Measurements from ENCODE around the gene ZNF69. TPM values are rescaled to one million over a fixed set of nuclear protein-coding genes. Genes with fewer than 3 reads are reported as not detected.
A peak's percentile ranks its signal among the peaks of the same experiment; 100 is the strongest.
"Not testable (repeated sequence)": the region's sequence is repeated elsewhere in the genome, so short reads cannot be mapped to it uniquely, and the experiment has no call there.

ZNF69 gene
- total RNA-seq, 1 experiment from 2014 or later: 9.5 TPM

GRCh38 chr19:11887234-11887610, 360 bp upstream of the ZNF69 start:
- H3K27me3 ChIP-seq (ENCODE audit: control insufficient read depth, insufficient read depth, low read length): no peaks in the 10 kb centered on the region
- peak overlapping the region; percentile 72 to 80 for H3K4me3 ChIP-seq (ENCODE audit: low read depth in 2 of 2, low read length in 2 of 2)
- DNase-seq (ENCODE audit: low read depth, low spot score) (no peak), ATAC-seq (peak; percentile 45)
- intact Hi-C loops (cut with micrococcal nuclease; ENCODE audit: unreplicated experiment) (no loop called here), in situ Hi-C loops (cut with HindIII; ENCODE audit: low pct_unique_long_range_greater_than_20kb, low sequenced_read_pairs) (no loop called here)
- BruUV-seq (replicated peaks): no TSS peak
- CTCF ChIA-PET: interaction anchor here (0.6 kb wide), 2 partner anchors 9 to 102 kb away, joined by 3 read pairs; no protein-coding TSS in a partner anchor
- no peaks in the 10 kb centered on the region for H3K36me3 ChIP-seq (ENCODE audit: control insufficient read depth, insufficient read depth, low read length)
- no peak overlapping the region; the same call in 1 of the 2 replicates for H3K27ac ChIP-seq (ENCODE audit: low read length)
- TF ChIP-seq CTCF (IDR thresholded peaks at IDR 0.05) (no peak), SIN3A (IDR thresholded peaks at IDR 0.05; ENCODE audit: borderline replicate concordance, insufficient read depth, low read depth, low read length) (no peak), TCF7L2 (IDR thresholded peaks at IDR 0.05; ENCODE audit: low read depth, low read length) (no peak), REST (IDR thresholded peaks at IDR 0.05; ENCODE audit: insufficient read depth in 1 of 2, low read depth in 2 of 2, low read length in 1 of 2) (no peak), POLR2AphosphoS5 (IDR thresholded peaks at IDR 0.05; ENCODE audit: low read depth, low read length) (no peak)
- no peaks in the 10 kb centered on the region for H3K4me1 ChIP-seq (ENCODE audit: control insufficient read depth, insufficient read depth, low read length)
- H3K9me3 ChIP-seq (ENCODE audit: control insufficient read depth, insufficient read depth, low read depth, low read length): no peaks in the 10 kb centered on the region
- POLR2A ChIA-PET: no interaction called here

- H3K4me3 ChIP-seq (ENCODE audit: low read depth in 2 of 2, low read length in 2 of 2); ATAC-seq; H3K36me3 ChIP-seq (ENCODE audit: control insufficient read depth, insufficient read depth, low read length); H3K4me1 ChIP-seq (ENCODE audit: control insufficient read depth, insufficient read depth, low read length); H3K27me3 ChIP-seq (ENCODE audit: control insufficient read depth, insufficient read depth, low read length); intact Hi-C loops (cut with micrococcal nuclease; ENCODE audit: unreplicated experiment); CTCF ChIA-PET; POLR2A ChIA-PET; DNase-seq (ENCODE audit: low read depth, low spot score); in situ Hi-C loops (cut with HindIII; ENCODE audit: low pct_unique_long_range_greater_than_20kb, low sequenced_read_pairs); H3K9me3 ChIP-seq (ENCODE audit: control insufficient read depth, insufficient read depth, low read depth, low read length); H3K27ac ChIP-seq (ENCODE audit: low read length): not testable (repeated sequence)
- BruUV-seq (replicated peaks): TSS peak; percentile 58
Measured at GRCh38 chr19:11889901-11890300, 2.3 kb downstream of the ZNF69 start.

- BruUV-seq (replicated peaks): no TSS peak
Measured at GRCh38 chr19:11890634-11891033, 3.1 kb downstream of the ZNF69 start.

More at GRCh38 chr19:11890634-11891033, 3.1 kb downstream of the ZNF69 start:
- H3K27ac ChIP-seq (ENCODE audit: low read length): no peak overlapping the region
- intact Hi-C loops (cut with micrococcal nuclease; ENCODE audit: unreplicated experiment) (no loop called here), in situ Hi-C loops (cut with HindIII; ENCODE audit: low pct_unique_long_range_greater_than_20kb, low sequenced_read_pairs) (no loop called here)
- H3K4me1 ChIP-seq (ENCODE audit: control insufficient read depth, insufficient read depth, low read length): no peaks in the 10 kb centered on the region
- ATAC-seq (no peak), DNase-seq (ENCODE audit: low read depth, low spot score) (no peak)
- H3K4me3 ChIP-seq (ENCODE audit: low read depth in 2 of 2, low read length in 2 of 2): no peak overlapping the region
- no peaks in the 10 kb centered on the region for H3K36me3 ChIP-seq (ENCODE audit: control insufficient read depth, insufficient read depth, low read length)
- TF ChIP-seq POLR2AphosphoS5 (IDR thresholded peaks at IDR 0.05; ENCODE audit: low read depth, low read length) (no peak), REST (IDR thresholded peaks at IDR 0.05; ENCODE audit: insufficient read depth in 1 of 2, low read depth in 2 of 2, low read length in 1 of 2) (no peak), CTCF (IDR thresholded peaks at IDR 0.05) (no peak), SIN3A (IDR thresholded peaks at IDR 0.05; ENCODE audit: borderline replicate concordance, insufficient read depth, low read depth, low read length) (no peak), TCF7L2 (IDR thresholded peaks at IDR 0.05; ENCODE audit: low read depth, low read length) (no peak)
- POLR2A ChIA-PET: no interaction called here
- CTCF ChIA-PET: no interaction called here
- H3K9me3 ChIP-seq (ENCODE audit: control insufficient read depth, insufficient read depth, low read depth, low read length): no peaks in the 10 kb centered on the region
- no peaks in the 10 kb centered on the region for H3K27me3 ChIP-seq (ENCODE audit: control insufficient read depth, insufficient read depth, low read length)

Data from Panc1 (cell line).